GM13977 (cell line): Measurements from ENCODE around the gene CD160.

ENCODE experiments used
- DNase-seq: peaks from one replicate; pipeline ENCODE4 v3.0.0; 2012; ENCODE audit warnings: low spot score
- in situ Hi-C: fragments of 300-500 bp; cut with MboI; formaldehyde crosslinking; loops from one replicate; pipeline ENCODE4 v1.12.0; 2022; ENCODE audit warnings: low sequenced_read_pairs, low pct_unique_long_range_greater_than_20kb, mixed read lengths, inconsistent platforms; ENCODE audit not compliant: unreplicated experiment
- TF ChIP-seq, protein P1 (sequence below): IDR thresholded peaks from 2 replicates; pipeline ENCODE4 v1.5.1; 2012; ENCODE audit warnings: mild to moderate bottlenecking, control low read depth; ENCODE audit not compliant: insufficient read depth; ENCODE audit errors: extremely low read depth, missing control alignments

Gene CD160

DNA sequence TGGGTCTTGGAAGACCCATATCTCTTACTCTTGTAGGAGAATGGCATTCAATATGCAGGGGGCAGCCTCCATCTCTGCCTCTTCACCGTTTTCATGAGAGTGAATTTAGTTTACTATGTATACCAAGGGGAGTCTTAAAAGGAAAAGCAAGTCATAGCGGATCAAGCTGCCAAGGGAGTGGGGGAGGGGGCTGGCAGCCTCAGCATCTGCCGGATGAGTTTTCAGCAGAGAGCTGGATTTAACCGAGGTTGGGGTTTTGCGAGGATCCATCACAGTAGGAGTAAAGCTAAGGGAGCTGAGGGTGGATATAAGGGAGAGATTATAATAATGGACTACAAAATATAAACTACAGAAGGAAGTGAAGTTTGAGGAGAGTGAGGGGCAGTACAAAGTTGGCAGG lies 9.9 kb downstream of the CD160 start:
- DNase-seq: no peak
- TF ChIP-seq, protein P1, sequence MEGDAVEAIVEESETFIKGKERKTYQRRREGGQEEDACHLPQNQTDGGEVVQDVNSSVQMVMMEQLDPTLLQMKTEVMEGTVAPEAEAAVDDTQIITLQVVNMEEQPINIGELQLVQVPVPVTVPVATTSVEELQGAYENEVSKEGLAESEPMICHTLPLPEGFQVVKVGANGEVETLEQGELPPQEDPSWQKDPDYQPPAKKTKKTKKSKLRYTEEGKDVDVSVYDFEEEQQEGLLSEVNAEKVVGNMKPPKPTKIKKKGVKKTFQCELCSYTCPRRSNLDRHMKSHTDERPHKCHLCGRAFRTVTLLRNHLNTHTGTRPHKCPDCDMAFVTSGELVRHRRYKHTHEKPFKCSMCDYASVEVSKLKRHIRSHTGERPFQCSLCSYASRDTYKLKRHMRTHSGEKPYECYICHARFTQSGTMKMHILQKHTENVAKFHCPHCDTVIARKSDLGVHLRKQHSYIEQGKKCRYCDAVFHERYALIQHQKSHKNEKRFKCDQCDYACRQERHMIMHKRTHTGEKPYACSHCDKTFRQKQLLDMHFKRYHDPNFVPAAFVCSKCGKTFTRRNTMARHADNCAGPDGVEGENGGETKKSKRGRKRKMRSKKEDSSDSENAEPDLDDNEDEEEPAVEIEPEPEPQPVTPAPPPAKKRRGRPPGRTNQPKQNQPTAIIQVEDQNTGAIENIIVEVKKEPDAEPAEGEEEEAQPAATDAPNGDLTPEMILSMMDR: no peak
- in situ Hi-C loops: loop anchor here (25.0 kb wide), 1 partner anchor 142 kb away; no protein-coding TSS in a partner anchor

DNA sequence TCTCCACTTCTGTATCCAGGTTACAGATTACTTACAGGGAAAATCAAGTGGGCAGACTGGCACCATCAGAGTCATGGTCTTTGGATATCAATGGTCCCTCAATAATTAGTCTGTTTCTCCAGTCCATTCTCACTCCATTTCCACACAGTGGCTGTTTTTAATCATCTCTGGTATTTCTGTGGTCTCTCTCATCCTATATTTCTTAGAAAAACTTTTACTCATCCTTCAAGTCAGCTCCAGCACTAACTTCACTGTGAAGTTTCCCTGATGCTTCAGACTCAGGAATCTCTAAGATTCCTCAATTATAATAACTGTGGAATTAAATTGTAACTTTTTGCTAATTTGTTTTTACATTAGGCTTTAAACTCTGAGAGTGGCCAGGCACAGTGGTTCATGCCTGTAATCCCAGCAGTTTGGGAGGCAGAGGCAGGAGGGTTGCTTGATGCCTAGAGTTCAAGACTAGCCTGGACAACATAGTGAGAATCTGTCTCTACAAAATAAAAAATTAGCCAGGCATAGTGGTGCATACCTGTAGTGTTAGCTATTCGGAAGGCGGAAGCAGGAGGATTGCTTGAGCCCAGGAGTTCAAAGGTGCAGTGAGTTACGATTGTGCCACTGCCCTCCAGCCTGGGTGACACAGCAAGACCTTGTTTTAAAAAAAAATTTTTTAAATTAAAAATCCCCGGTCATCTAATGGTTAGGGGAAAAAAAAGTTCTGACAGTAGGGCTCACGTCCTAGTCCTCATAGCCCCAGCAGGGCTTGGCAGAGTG lies 10.6 kb downstream of the CD160 start:
- TF ChIP-seq, protein P1: no peak
- DNase-seq: no peak
- in situ Hi-C loops: loop anchor here (25.0 kb wide), 1 partner anchor 143 kb away; no protein-coding TSS in a partner anchor

DNA sequence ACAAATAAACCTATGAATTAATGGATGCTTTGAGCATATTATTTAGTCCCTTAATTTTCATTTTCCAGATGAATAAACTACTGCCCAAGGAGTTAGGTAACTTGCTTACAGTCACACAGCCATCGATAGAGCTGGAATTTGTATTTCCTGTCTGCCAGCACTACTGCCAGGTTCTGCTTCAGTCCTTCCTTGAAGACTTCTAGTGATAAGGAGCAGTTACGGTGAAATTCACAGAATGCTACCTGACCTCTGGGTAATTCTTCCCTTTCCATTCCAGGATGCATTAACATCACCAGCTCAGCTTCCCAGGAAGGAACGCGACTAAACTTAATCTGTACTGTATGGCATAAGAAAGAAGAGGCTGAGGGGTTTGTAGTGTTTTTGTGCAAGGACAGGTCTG lies 11.2 kb downstream of the CD160 start:
- DNase-seq: no peak
- TF ChIP-seq, protein P1: no peak
- in situ Hi-C loops: loop anchor here (25.0 kb wide), 1 partner anchor 143 kb away; no protein-coding TSS in a partner anchor

DNA sequence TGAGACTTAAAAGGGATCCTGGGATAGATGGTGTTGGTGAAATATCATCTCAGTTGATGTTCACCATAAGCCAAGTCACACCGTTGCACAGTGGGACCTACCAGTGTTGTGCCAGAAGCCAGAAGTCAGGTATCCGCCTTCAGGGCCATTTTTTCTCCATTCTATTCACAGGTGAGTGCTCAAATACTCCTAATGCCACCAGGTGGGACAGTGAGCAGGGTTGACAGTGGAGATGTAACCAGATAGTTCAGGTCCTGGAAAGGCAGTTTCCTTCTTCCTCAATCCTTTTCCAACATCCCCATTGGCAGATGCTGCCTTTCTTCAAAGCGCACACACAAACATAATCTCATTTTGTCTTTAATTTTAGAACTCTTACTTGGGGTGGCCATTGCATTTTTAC lies 11.6 kb downstream of the CD160 start:
- no peak for DNase-seq
- TF ChIP-seq, protein P1: no peak
- in situ Hi-C loops: loop anchor here (25.0 kb wide), 1 partner anchor 144 kb away; no protein-coding TSS in a partner anchor

DNA sequence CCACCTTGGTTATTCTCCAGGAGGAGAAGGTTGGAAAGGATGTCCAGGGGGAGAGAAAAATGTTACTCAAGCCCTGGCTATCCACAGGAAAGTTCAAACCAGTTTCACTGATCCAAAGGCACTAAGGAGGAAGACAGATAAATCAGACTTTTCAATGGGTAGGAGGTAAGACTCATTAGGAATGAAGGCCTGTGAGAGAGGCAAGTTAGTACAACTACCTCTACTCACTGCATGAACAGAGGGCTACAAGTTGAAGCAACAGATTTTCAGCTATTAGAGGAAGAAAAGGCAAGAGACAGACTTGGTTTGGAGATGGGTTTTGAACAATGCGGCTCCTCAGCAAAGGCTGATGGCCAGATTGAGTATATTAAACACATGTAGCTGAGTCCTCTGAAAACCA lies 16.9 kb downstream of the CD160 start:
- in situ Hi-C loops: loop anchor here (25.0 kb wide), 1 partner anchor 149 kb away; no protein-coding TSS in a partner anchor
- no peak for DNase-seq
- TF ChIP-seq, protein P1: no peak

DNA sequence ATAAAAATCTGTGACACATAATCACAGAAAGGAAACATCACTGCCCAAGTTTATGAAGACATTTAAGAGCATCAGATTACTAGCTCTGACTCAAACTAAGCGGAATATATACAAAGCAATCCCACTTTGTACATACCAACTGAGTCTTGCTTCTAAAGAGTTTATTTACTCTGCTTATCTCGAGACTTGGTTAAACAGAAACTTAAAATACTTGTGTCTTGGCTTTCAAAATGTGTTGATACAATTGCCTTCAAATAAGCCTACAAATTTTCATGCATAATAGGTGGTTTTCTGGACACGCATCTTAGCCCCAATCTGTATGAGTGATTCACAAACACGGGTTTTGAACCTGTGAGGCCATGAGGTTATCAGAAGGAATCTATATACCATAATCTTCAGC lies 21.0 kb downstream of the CD160 start:
- in situ Hi-C loops: loop anchor here (25.0 kb wide), 1 partner anchor 153 kb away; no protein-coding TSS in a partner anchor
- TF ChIP-seq, protein P1: no peak
- no peak for DNase-seq
